Measurements from ENCODE around the gene ETV4. TPM values are rescaled to one million over a fixed set of nuclear protein-coding genes. Genes with fewer than 3 reads are reported as not detected.

ETV4 gene
- polyA plus RNA-seq, 1 of the 3 experiments (the other 2 are of a cell fraction), result 33.2 TPM

DNA sequence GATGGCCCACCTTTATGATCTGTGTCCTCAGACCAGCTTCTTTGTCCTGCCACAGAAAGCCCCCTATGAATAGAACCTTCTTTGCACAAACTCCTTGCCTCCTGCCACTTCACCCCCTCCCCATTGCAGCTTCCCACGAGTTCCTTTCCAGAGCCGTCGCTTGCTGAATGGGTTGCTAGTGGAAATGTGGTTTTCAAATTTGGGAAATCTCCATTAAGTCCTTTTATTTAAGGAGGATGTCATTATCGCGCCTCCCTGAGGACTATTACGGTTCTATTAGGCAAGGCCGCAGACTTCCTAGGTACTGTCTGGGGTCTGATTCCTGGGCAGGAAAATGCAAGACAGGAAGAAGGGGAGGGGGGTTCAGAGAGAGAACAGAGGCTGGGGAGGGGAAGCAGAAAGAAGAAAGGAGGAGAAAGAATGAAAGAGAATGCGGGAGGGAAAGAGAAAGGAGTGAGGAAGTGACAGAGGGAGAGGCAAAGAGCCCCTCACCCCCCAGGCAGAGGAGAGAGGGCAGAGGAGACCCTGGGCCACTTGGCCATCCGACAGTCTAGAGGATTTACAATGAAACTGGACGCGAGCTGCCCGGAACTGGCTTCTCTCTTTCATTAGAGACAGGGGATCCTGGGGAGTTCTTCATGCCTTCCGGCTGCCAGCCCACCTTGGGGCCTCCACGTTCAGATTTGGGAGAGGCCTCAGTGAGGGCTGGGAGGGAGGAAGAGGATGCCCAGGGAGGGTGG, 31.7 kb upstream of the ETV4 start:
- H3K9me3 ChIP-seq, result no peaks in the 10 kb centered on the region
- no peaks in the 10 kb centered on the region for H3K36me3 ChIP-seq (replicated peaks in 1 of 2; ENCODE audit: control insufficient read depth in 1 of 2, insufficient read depth in 2 of 2, low read length in 1 of 2)
- H3K4me1 ChIP-seq (ENCODE audit: control insufficient read depth in 1 of 2, insufficient read depth in 2 of 2, low read depth in 1 of 2, low read length in 1 of 2), result peaks cover 10% of the 10 kb centered on the region in 2 experiments; a peak in 2 of 4 replicates
- 0 out of 2 replicates have a peak overlapping the region, but pooled peaks have one; percentile 29 for H3K4me2 ChIP-seq
- TF ChIP-seq, protein P1, sequence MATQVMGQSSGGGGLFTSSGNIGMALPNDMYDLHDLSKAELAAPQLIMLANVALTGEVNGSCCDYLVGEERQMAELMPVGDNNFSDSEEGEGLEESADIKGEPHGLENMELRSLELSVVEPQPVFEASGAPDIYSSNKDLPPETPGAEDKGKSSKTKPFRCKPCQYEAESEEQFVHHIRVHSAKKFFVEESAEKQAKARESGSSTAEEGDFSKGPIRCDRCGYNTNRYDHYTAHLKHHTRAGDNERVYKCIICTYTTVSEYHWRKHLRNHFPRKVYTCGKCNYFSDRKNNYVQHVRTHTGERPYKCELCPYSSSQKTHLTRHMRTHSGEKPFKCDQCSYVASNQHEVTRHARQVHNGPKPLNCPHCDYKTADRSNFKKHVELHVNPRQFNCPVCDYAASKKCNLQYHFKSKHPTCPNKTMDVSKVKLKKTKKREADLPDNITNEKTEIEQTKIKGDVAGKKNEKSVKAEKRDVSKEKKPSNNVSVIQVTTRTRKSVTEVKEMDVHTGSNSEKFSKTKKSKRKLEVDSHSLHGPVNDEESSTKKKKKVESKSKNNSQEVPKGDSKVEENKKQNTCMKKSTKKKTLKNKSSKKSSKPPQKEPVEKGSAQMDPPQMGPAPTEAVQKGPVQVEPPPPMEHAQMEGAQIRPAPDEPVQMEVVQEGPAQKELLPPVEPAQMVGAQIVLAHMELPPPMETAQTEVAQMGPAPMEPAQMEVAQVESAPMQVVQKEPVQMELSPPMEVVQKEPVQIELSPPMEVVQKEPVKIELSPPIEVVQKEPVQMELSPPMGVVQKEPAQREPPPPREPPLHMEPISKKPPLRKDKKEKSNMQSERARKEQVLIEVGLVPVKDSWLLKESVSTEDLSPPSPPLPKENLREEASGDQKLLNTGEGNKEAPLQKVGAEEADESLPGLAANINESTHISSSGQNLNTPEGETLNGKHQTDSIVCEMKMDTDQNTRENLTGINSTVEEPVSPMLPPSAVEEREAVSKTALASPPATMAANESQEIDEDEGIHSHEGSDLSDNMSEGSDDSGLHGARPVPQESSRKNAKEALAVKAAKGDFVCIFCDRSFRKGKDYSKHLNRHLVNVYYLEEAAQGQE (IDR thresholded peaks at IDR 0.05; ENCODE audit: low read depth, low read length), result no peak
- POLR2A ChIA-PET, result interaction anchor here (1.1 kb wide), 1 partner anchor 96 kb away, joined by 3 read pairs; no protein-coding TSS in a partner anchor
- no peak overlapping the region for H3K27ac ChIP-seq (ENCODE audit: low read depth in 2 of 2, low read length in 1 of 2)
- DNase-seq, result no peak
- peaks cover 4% of the 10 kb centered on the region for H3F3A ChIP-seq (replicated peaks; ENCODE audit: insufficient read depth)
- H3K9me2 ChIP-seq, result no peaks in the 10 kb centered on the region
- H4K20me1 ChIP-seq (ENCODE audit: insufficient read depth), result no peaks in the 10 kb centered on the region
- no peaks in the 10 kb centered on the region for H3K27me3 ChIP-seq (ENCODE audit: insufficient read depth)
- WGBS (ENCODE audit: low lambda C conversion rate), result 88% methylated on average over 14 of the region's 14 CpGs
- 0 out of 2 replicates have a peak overlapping the region, but pooled peaks have one; percentile 45 for H3K9ac ChIP-seq
- CTCF ChIA-PET, result interaction anchor here (0.9 to 10.5 kb wide), 39 partner anchors 9 to 268 kb away, joined by 3 to 97 read pairs (median 7); partner anchors contain the start of genes CD300LG, DHX8, ETV4 and SOST
- H2AFZ ChIP-seq (ENCODE audit: low read depth), result no peak overlapping the region
- H3K79me2 ChIP-seq (ENCODE audit: insufficient read depth), result no peaks in the 10 kb centered on the region
- no peak overlapping the region for H3K4me3 ChIP-seq (ENCODE audit: low read depth in 2 of 2, low read length in 1 of 2)

DNA sequence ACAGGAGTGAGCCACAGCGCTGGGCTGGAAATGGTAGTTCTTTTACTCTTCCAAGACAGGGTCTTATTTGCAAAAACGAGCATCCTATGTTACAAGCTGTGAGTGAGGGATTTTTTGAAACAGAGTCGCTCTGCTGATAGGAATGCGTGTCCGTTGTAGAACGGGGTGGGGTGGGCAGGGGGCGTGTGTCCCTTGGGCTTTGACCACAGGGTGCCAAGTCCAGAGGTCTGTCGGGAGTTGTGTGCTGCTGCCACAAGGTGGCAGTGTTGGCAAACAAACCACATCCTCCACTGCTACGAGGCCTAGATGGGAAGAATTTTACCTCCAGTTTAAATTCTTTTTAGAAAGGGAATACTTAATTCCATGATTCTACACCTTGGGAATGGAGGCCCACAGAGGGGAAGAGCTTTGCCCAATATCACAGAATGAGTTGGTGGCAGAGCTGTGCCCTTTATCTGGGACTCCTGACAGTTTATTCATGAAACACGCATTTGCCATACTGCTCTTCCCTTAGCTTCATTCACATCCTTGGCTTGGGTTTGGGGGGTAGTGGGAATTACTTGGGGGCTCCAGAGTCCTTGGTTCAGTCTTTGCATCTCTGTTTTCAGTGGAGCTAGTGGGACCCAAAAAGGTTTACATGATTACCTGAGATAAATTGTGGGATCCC, 30.6 kb upstream of the ETV4 start:
- Histone ChIP-seq H3K4me1 (ENCODE audit: control insufficient read depth in 1 of 2, insufficient read depth in 2 of 2, low read depth in 1 of 2, low read length in 1 of 2) (peaks cover 10% of the 10 kb centered on the region in 2 experiments; a peak in 2 of 4 replicates), H4K20me1 (ENCODE audit: insufficient read depth) (no peaks in the 10 kb centered on the region), H3K27me3 (ENCODE audit: insufficient read depth) (no peaks in the 10 kb centered on the region), H3F3A (replicated peaks; ENCODE audit: insufficient read depth) (peaks cover 4% of the 10 kb centered on the region), H3K4me3 (ENCODE audit: low read depth in 2 of 2, low read length in 1 of 2) (no peak overlapping the region; a peak in 1 of 4 replicates), H3K4me2 (no peak overlapping the region), H2AFZ (ENCODE audit: low read depth) (no peak overlapping the region), H3K27ac (ENCODE audit: low read depth in 2 of 2, low read length in 1 of 2) (no peak overlapping the region), H3K9me3 (no peaks in the 10 kb centered on the region), H3K9ac (no peak overlapping the region), H3K36me3 (replicated peaks in 1 of 2; ENCODE audit: control insufficient read depth in 1 of 2, insufficient read depth in 2 of 2, low read length in 1 of 2) (no peaks in the 10 kb centered on the region), H3K9me2 (no peaks in the 10 kb centered on the region), H3K79me2 (ENCODE audit: insufficient read depth) (no peaks in the 10 kb centered on the region)
- CTCF ChIA-PET, result interaction anchor here (0.6 to 10.5 kb wide), 69 partner anchors 8 to 280 kb away, joined by 3 to 97 read pairs (median 5); partner anchors contain the start of genes ARL4D, CD300LG, ETV4 and SOST
- POLR2A ChIA-PET, result interaction anchor here (1.2 kb wide), 1 partner anchor 97 kb away, joined by 4 read pairs; no protein-coding TSS in a partner anchor
- peak; percentile 83 for DNase-seq
- WGBS (ENCODE audit: low lambda C conversion rate), result 20% methylated on average over 10 of the region's 10 CpGs
- TF ChIP-seq FOSL2 (IDR thresholded peaks at IDR 0.05; ENCODE audit: borderline replicate concordance, low read depth), result no peak
- TF ChIP-seq, protein P2, sequence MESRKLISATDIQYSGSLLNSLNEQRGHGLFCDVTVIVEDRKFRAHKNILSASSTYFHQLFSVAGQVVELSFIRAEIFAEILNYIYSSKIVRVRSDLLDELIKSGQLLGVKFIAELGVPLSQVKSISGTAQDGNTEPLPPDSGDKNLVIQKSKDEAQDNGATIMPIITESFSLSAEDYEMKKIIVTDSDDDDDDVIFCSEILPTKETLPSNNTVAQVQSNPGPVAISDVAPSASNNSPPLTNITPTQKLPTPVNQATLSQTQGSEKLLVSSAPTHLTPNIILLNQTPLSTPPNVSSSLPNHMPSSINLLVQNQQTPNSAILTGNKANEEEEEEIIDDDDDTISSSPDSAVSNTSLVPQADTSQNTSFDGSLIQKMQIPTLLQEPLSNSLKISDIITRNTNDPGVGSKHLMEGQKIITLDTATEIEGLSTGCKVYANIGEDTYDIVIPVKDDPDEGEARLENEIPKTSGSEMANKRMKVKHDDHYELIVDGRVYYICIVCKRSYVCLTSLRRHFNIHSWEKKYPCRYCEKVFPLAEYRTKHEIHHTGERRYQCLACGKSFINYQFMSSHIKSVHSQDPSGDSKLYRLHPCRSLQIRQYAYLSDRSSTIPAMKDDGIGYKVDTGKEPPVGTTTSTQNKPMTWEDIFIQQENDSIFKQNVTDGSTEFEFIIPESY (IDR thresholded peaks at IDR 0.05; ENCODE audit: borderline replicate concordance, low read depth), result no peak
- TF ChIP-seq, protein P3, sequence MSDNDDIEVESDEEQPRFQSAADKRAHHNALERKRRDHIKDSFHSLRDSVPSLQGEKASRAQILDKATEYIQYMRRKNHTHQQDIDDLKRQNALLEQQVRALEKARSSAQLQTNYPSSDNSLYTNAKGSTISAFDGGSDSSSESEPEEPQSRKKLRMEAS (IDR thresholded peaks at IDR 0.05; ENCODE audit: low read depth), result no peak
- TF ChIP-seq, protein P4, sequence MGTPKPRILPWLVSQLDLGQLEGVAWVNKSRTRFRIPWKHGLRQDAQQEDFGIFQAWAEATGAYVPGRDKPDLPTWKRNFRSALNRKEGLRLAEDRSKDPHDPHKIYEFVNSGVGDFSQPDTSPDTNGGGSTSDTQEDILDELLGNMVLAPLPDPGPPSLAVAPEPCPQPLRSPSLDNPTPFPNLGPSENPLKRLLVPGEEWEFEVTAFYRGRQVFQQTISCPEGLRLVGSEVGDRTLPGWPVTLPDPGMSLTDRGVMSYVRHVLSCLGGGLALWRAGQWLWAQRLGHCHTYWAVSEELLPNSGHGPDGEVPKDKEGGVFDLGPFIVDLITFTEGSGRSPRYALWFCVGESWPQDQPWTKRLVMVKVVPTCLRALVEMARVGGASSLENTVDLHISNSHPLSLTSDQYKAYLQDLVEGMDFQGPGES (IDR thresholded peaks at IDR 0.05; ENCODE audit: low read depth, low read length), result no peak
- no peak for TF ChIP-seq NFIC (IDR thresholded peaks at IDR 0.05; ENCODE audit: borderline replicate concordance)
- TF ChIP-seq FOXJ3 (CRISPR knock-in tag; IDR thresholded peaks at IDR 0.05), result no peak
- TF ChIP-seq GATA2 (CRISPR knock-in tag; IDR thresholded peaks at IDR 0.05), result no peak
- TF ChIP-seq, protein P5, sequence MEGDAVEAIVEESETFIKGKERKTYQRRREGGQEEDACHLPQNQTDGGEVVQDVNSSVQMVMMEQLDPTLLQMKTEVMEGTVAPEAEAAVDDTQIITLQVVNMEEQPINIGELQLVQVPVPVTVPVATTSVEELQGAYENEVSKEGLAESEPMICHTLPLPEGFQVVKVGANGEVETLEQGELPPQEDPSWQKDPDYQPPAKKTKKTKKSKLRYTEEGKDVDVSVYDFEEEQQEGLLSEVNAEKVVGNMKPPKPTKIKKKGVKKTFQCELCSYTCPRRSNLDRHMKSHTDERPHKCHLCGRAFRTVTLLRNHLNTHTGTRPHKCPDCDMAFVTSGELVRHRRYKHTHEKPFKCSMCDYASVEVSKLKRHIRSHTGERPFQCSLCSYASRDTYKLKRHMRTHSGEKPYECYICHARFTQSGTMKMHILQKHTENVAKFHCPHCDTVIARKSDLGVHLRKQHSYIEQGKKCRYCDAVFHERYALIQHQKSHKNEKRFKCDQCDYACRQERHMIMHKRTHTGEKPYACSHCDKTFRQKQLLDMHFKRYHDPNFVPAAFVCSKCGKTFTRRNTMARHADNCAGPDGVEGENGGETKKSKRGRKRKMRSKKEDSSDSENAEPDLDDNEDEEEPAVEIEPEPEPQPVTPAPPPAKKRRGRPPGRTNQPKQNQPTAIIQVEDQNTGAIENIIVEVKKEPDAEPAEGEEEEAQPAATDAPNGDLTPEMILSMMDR (IDR thresholded peaks at IDR 0.05), result peak; percentile 90
- TF ChIP-seq RXRA (IDR thresholded peaks at IDR 0.05; ENCODE audit: borderline replicate concordance, low read depth), result no peak
- TF ChIP-seq, protein P6, sequence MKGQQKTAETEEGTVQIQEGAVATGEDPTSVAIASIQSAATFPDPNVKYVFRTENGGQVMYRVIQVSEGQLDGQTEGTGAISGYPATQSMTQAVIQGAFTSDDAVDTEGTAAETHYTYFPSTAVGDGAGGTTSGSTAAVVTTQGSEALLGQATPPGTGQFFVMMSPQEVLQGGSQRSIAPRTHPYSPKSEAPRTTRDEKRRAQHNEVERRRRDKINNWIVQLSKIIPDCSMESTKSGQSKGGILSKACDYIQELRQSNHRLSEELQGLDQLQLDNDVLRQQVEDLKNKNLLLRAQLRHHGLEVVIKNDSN (IDR thresholded peaks at IDR 0.05; ENCODE audit: borderline replicate concordance, low read depth), result no peak
